HEK293 (cell line): ENCODE data around the gene SHISA5.
A peak's percentile ranks its signal among the peaks of the same experiment; 100 is the strongest.

Source experiments
- CTCF ChIA-PET: fragments of 350-600 bp; formaldehyde crosslinking; extraction: SDS; loops from one replicate; lab custom pipeline; 2021; ENCODE audit warnings: antibody characterized with exemption; lab: Yijun Ruan, JAX
- POLR2A ChIA-PET: fragments of 300-600 bp; formaldehyde crosslinking; extraction: SDS; loops from one replicate; lab custom pipeline; 2020; ENCODE audit warnings: antibody characterized with exemption, inconsistent platforms; lab: Yijun Ruan, JAX
- H3K27ac ChIP-seq: fragments of 200-500 bp; sonication (Bioruptor generic); 2 replicates; pipeline ENCODE4 v1.5.1; 2014; ENCODE audit warnings: low read depth, low read length, control low read depth, inconsistent platforms; ENCODE audit errors: extremely low read depth
- H3K36me3 ChIP-seq, 2 experiments: fragments of 200-500 bp in 1 of 2; sonication (Bioruptor generic) in 1 of 2; 1 replicate in 1 of 2; 2 replicates in 1 of 2; pipeline ENCODE4 v1.5.1; 2014 to 2017; ENCODE audit warnings: inconsistent platforms in 2 of 2, low read length in 2 of 2; ENCODE audit not compliant: control insufficient read depth in 2 of 2, insufficient read depth in 1 of 2
- H3K4me1 ChIP-seq: fragments of 200-500 bp; sonication (Bioruptor generic); 2 replicates; pipeline ENCODE4 v1.5.1; 2014; ENCODE audit warnings: mild to moderate bottlenecking, low read length, inconsistent platforms; ENCODE audit not compliant: control insufficient read depth, insufficient read depth
- H3K4me3 ChIP-seq: 2 replicates; pipeline ENCODE4 v1.5.1; 2011; ENCODE audit warnings: low read depth, mild to moderate bottlenecking, control low read depth, low read length, moderate library complexity
- H3K9me3 ChIP-seq: fragments of 200-500 bp; sonication (Bioruptor generic); 2 replicates; pipeline ENCODE4 v1.5.1; 2014; ENCODE audit warnings: low read depth, low read length, inconsistent platforms; ENCODE audit not compliant: control insufficient read depth, insufficient read depth
- HIC1 ChIP-seq: fragments of 450-650 bp; formaldehyde crosslinking; IDR thresholded peaks from 2 replicates; pipeline ENCODE4 v1.5.1; 2016; ENCODE audit warnings: missing biosample characterization, missing genetic modification characterization
- HOXC10 ChIP-seq: sonication (generic); formaldehyde crosslinking; IDR thresholded peaks from 2 replicates; pipeline ENCODE4 v1.8.1; 2023; ENCODE audit warnings: mild to moderate bottlenecking, missing genetic modification reagents
- KLF17 ChIP-seq: fragments of 450-650 bp; formaldehyde crosslinking; IDR thresholded peaks from 2 replicates; pipeline ENCODE4 v1.5.1; 2016; ENCODE audit warnings: missing biosample characterization, missing genetic modification characterization
- PRDM6 ChIP-seq: fragments of 450-650 bp; formaldehyde crosslinking; IDR thresholded peaks from 2 replicates; pipeline ENCODE4 v1.5.1; 2017; ENCODE audit warnings: missing biosample characterization, missing genetic modification characterization
- SETDB1 ChIP-seq: IDR thresholded peaks from one replicate; pipeline ENCODE4 v1.6.1; 2017; ENCODE audit warnings: mild to moderate bottlenecking, low read length, moderate library complexity, mixed read lengths; ENCODE audit not compliant: insufficient read length
- SP2 ChIP-seq: fragments of 450-650 bp; formaldehyde crosslinking; IDR thresholded peaks from 2 replicates; pipeline ENCODE4 v1.5.1; 2016; ENCODE audit warnings: missing biosample characterization, missing genetic modification characterization
- TSHZ1 ChIP-seq: fragments of 450-650 bp; formaldehyde crosslinking; IDR thresholded peaks from 2 replicates; pipeline ENCODE4 v1.5.1; 2016; ENCODE audit warnings: missing biosample characterization, missing genetic modification characterization, borderline replicate concordance
- ZBTB1 ChIP-seq: fragments of 450-650 bp; formaldehyde crosslinking; IDR thresholded peaks from 2 replicates; pipeline ENCODE4 v1.5.1; 2016; ENCODE audit warnings: missing biosample characterization, missing genetic modification characterization
- ZBTB21 ChIP-seq: fragments of 450-650 bp; formaldehyde crosslinking; IDR thresholded peaks from 2 replicates; pipeline ENCODE4 v1.5.1; 2017; ENCODE audit warnings: missing biosample characterization, missing genetic modification characterization
- ZFP3 ChIP-seq: fragments of 450-650 bp; formaldehyde crosslinking; IDR thresholded peaks from 2 replicates; pipeline ENCODE4 v1.5.1; 2016; ENCODE audit warnings: low read depth, missing biosample characterization, missing genetic modification characterization
- ZFP69B ChIP-seq: fragments of 450-650 bp; formaldehyde crosslinking; IDR thresholded peaks from 2 replicates; pipeline ENCODE4 v1.5.1; 2016; ENCODE audit warnings: missing biosample characterization, missing genetic modification characterization
- ZNF174 ChIP-seq: fragments of 450-650 bp; formaldehyde crosslinking; IDR thresholded peaks from 2 replicates; pipeline ENCODE4 v1.5.0; 2017; ENCODE audit warnings: missing biosample characterization, mild to moderate bottlenecking, missing genetic modification characterization
- ZNF266 ChIP-seq: fragments of 450-650 bp; formaldehyde crosslinking; IDR thresholded peaks from 2 replicates; pipeline ENCODE4 v1.5.1; 2016; ENCODE audit warnings: missing biosample characterization, missing genetic modification characterization, low read depth
- ZNF292 ChIP-seq: fragments of 450-650 bp; formaldehyde crosslinking; IDR thresholded peaks from 2 replicates; pipeline ENCODE4 v1.5.1; 2016; ENCODE audit warnings: low read depth, missing biosample characterization, missing genetic modification characterization, borderline replicate concordance
- ZNF488 ChIP-seq: fragments of 450-650 bp; formaldehyde crosslinking; IDR thresholded peaks from 2 replicates; pipeline ENCODE4 v1.5.1; 2016; ENCODE audit warnings: missing biosample characterization, missing genetic modification characterization
- ZNF521 ChIP-seq: fragments of 450-650 bp; formaldehyde crosslinking; IDR thresholded peaks from 2 replicates; pipeline ENCODE4 v1.5.1; 2017; ENCODE audit warnings: missing biosample characterization, mild to moderate bottlenecking, missing genetic modification characterization
- ZNF530 ChIP-seq: fragments of 450-650 bp; formaldehyde crosslinking; IDR thresholded peaks from 2 replicates; pipeline ENCODE4 v1.5.1; 2016; ENCODE audit warnings: low read depth, missing biosample characterization, missing genetic modification characterization
- ZNF580 ChIP-seq: fragments of 450-650 bp; formaldehyde crosslinking; IDR thresholded peaks from 2 replicates; pipeline ENCODE4 v1.5.1; 2016; ENCODE audit warnings: missing biosample characterization, missing genetic modification characterization
- ZNF629 ChIP-seq: fragments of 450-650 bp; formaldehyde crosslinking; IDR thresholded peaks from 2 replicates; pipeline ENCODE4 v1.5.1; 2017; ENCODE audit warnings: missing biosample characterization, missing genetic modification characterization
- ZNF707 ChIP-seq: fragments of 450-650 bp; formaldehyde crosslinking; IDR thresholded peaks from 2 replicates; pipeline ENCODE4 v1.5.1; 2016; ENCODE audit warnings: missing biosample characterization, missing genetic modification characterization
- ZNF785 ChIP-seq: fragments of 450-650 bp; formaldehyde crosslinking; IDR thresholded peaks from 2 replicates; pipeline ENCODE4 v1.5.1; 2016; ENCODE audit warnings: missing biosample characterization, missing genetic modification characterization

Gene SHISA5

GRCh38 chr3:48548729-48549705 is 45.0 kb upstream of the SHISA5 start (continued):
- TF ChIP-seq TSHZ1 (tag by site-specific recombination) (no peak), ZNF292 (tag by site-specific recombination) (no peak), ZFP69B (tag by site-specific recombination) (peak; percentile 76; the same call in 1 of the 2 replicates), ZNF530 (tag by site-specific recombination) (no peak), ZNF174 (no peak), SETDB1 (no peak), KLF17 (tag by site-specific recombination) (peak; percentile 42; the same call in 1 of the 2 replicates), ZNF629 (tag by site-specific recombination) (no peak), ZNF488 (no peak), PRDM6 (tag by site-specific recombination) (no peak)

GRCh38 chr3:48548126-48548525 is 44.2 kb upstream of the SHISA5 start:
- H3K27ac ChIP-seq: no peak overlapping the region
- no peaks in the 10 kb centered on the region for H3K4me1 ChIP-seq
- no peaks in the 10 kb centered on the region for H3K9me3 ChIP-seq
- peaks cover 0 to 18% of the 10 kb centered on the region in 2 experiments; a peak in 1 of 3 replicates for H3K36me3 ChIP-seq
- POLR2A ChIA-PET: no interaction called here
- no peak overlapping the region for H3K4me3 ChIP-seq
- CTCF ChIA-PET: interaction anchor here (0.7 to 3.0 kb wide), 6 partner anchors 8 to 147 kb away, joined by 3 to 47 read pairs (median 4); no protein-coding TSS in a partner anchor
- no peak for TF ChIP-seq HOXC10 (CRISPR knock-in tag)
- no peak for TF ChIP-seq ZBTB1 (tag by site-specific recombination)
- TF ChIP-seq ZNF580: no peak
- no peak for TF ChIP-seq ZBTB21
- TF ChIP-seq SP2 (tag by site-specific recombination): no peak
- TF ChIP-seq ZNF707: no peak
- no peak for TF ChIP-seq HIC1 (tag by site-specific recombination)
- TF ChIP-seq ZNF266 (tag by site-specific recombination): no peak
- TF ChIP-seq ZFP3 (tag by site-specific recombination): no peak
- no peak for TF ChIP-seq ZNF521 (tag by site-specific recombination)
- no peak for TF ChIP-seq KLF17 (tag by site-specific recombination)
- no peak for TF ChIP-seq ZNF785 (tag by site-specific recombination)
